Smooth muscle cell (in vitro differentiated cells): ENCODE data around the gene GPR17. TPM values are rescaled to one million over a fixed set of nuclear protein-coding genes. Genes with fewer than 3 reads are reported as not detected.

ENCODE experiments used
- DNase-seq: peaks from one replicate; lab custom pipeline; 2025; ENCODE audit not compliant: unreplicated experiment; lab: John Stamatoyannopoulos, UW
- H2AFZ ChIP-seq: fragments of 200-600 bp; sonication (generic); 2 replicates; pipeline ENCODE4 v1.6.0; 2016; ENCODE audit warnings: antibody characterized with exemption, low read depth, mild to moderate bottlenecking
- H3F3A ChIP-seq: fragments of 200-600 bp; sonication (generic); 2 replicates; pipeline ENCODE4 v1.6.0; 2017; ENCODE audit warnings: antibody characterized with exemption, low read depth
- H3K27ac ChIP-seq: fragments of 200-600 bp; sonication (generic); 2 replicates; pipeline ENCODE4 v1.5.1; 2016; ENCODE audit warnings: low read depth, mild to moderate bottlenecking
- H3K27me3 ChIP-seq: fragments of 200-600 bp; sonication (generic); 2 replicates; pipeline ENCODE4 v1.6.1; 2016; ENCODE audit warnings: low read depth, mild to moderate bottlenecking
- H3K36me3 ChIP-seq: fragments of 200-600 bp; sonication (generic); 2 replicates; pipeline ENCODE4 v1.5.1; 2016; ENCODE audit warnings: low read depth
- H3K4me1 ChIP-seq: fragments of 200-600 bp; sonication (generic); 2 replicates; pipeline ENCODE4 v1.5.1; 2016; ENCODE audit warnings: low read depth
- H3K4me2 ChIP-seq: fragments of 200-600 bp; sonication (generic); 2 replicates; pipeline ENCODE4 v1.6.0; 2016; ENCODE audit warnings: mild to moderate bottlenecking
- H3K4me3 ChIP-seq: fragments of 200-600 bp; sonication (generic); 2 replicates; pipeline ENCODE4 v1.5.1; 2016; ENCODE audit warnings: mild to moderate bottlenecking
- H3K79me2 ChIP-seq: fragments of 200-600 bp; sonication (generic); 2 replicates; pipeline ENCODE4 v1.6.0; 2016; ENCODE audit warnings: low read depth, mild to moderate bottlenecking
- H3K9ac ChIP-seq: fragments of 200-600 bp; sonication (generic); 2 replicates; pipeline ENCODE4 v1.6.0; 2016; ENCODE audit warnings: low read depth
- H3K9me3 ChIP-seq: fragments of 200-600 bp; sonication (generic); replicated peaks from 2 replicates; pipeline ENCODE4 v1.5.1; 2016; ENCODE audit warnings: low read depth
- H4K20me1 ChIP-seq: fragments of 200-600 bp; sonication (generic); 2 replicates; pipeline ENCODE4 v1.6.0; 2016; ENCODE audit warnings: low read depth
- WGBS: methylation state at CpG from one replicate; pipeline ENCODE4 v1.1.7; 2016; ENCODE audit warnings: low lambda C conversion rate; 5-methylcytosine and 5-hydroxymethylcytosine counted together
- polyA plus RNA-seq: library from polyadenylated mRNA; unstranded; fragments of >200 nt; fragmentation: Nextera tagmentation; extraction: Ambion mirVana; gene quantifications from 2 replicates; pipeline ENCODE4 v1.2.1, GENCODE V29; 2016
- total RNA-seq: library from RNA; depleted of rRNA; stranded (reverse); fragments of >200 nt; gene quantifications from 2 replicates; pipeline ENCODE4 v1.2.3, GENCODE V29; 2014
- TF ChIP-seq, protein P1 (sequence below): fragments of 200-600 bp; sonication (generic); IDR thresholded peaks from 2 replicates; pipeline ENCODE4 v1.5.1; 2017; ENCODE audit warnings: borderline replicate concordance, mild to moderate bottlenecking, antibody characterized with exemption; ENCODE audit not compliant: insufficient read depth, poor library complexity, severe bottlenecking

Gene GPR17
- total and polyA plus RNA-seq, 2 experiments from 2014 or later: not detected

GRCh38 chr2:127646487-127647241 lies 711 bp downstream of the GPR17 start:
- TF ChIP-seq, protein P1, sequence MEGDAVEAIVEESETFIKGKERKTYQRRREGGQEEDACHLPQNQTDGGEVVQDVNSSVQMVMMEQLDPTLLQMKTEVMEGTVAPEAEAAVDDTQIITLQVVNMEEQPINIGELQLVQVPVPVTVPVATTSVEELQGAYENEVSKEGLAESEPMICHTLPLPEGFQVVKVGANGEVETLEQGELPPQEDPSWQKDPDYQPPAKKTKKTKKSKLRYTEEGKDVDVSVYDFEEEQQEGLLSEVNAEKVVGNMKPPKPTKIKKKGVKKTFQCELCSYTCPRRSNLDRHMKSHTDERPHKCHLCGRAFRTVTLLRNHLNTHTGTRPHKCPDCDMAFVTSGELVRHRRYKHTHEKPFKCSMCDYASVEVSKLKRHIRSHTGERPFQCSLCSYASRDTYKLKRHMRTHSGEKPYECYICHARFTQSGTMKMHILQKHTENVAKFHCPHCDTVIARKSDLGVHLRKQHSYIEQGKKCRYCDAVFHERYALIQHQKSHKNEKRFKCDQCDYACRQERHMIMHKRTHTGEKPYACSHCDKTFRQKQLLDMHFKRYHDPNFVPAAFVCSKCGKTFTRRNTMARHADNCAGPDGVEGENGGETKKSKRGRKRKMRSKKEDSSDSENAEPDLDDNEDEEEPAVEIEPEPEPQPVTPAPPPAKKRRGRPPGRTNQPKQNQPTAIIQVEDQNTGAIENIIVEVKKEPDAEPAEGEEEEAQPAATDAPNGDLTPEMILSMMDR: no peak
- Histone ChIP-seq H3K9ac (no peak overlapping the region), H2AFZ (no peak overlapping the region)

GRCh38 chr2:127647242-127648190 lies 1.6 kb downstream of the GPR17 start:
- WGBS: 79% methylated on average over 16 of the region's 16 CpGs
- no peak overlapping the region for H3K4me3 ChIP-seq
- H3K9me3 ChIP-seq: no peaks in the 10 kb centered on the region
- no peak overlapping the region for H3K9ac ChIP-seq
- no peak for DNase-seq
- TF ChIP-seq, protein P1: no peak
- no peaks in the 10 kb centered on the region for H3F3A ChIP-seq
- H4K20me1 ChIP-seq: no peaks in the 10 kb centered on the region
- H2AFZ ChIP-seq: no peak overlapping the region
- no peaks in the 10 kb centered on the region for H3K79me2 ChIP-seq
- H3K36me3 ChIP-seq: no peaks in the 10 kb centered on the region
- no peaks in the 10 kb centered on the region for H3K4me1 ChIP-seq
- H3K27me3 ChIP-seq: no peaks in the 10 kb centered on the region
- H3K4me2 ChIP-seq: no peak overlapping the region
- H3K27ac ChIP-seq: no peak overlapping the region

More at GRCh38 chr2:127646487-127647241, 711 bp downstream of the GPR17 start:
- H3F3A ChIP-seq: no peaks in the 10 kb centered on the region
- H3K4me1 ChIP-seq: no peaks in the 10 kb centered on the region
- no peak for DNase-seq
- H3K27ac ChIP-seq: no peak overlapping the region
- no peaks in the 10 kb centered on the region for H3K9me3 ChIP-seq
- no peak overlapping the region for H3K4me2 ChIP-seq
- no peak overlapping the region for H3K4me3 ChIP-seq
- no peaks in the 10 kb centered on the region for H3K79me2 ChIP-seq
- WGBS: 90% methylated on average over 23 of the region's 24 CpGs
- H3K27me3 ChIP-seq: no peaks in the 10 kb centered on the region
- H4K20me1 ChIP-seq: no peaks in the 10 kb centered on the region
- H3K36me3 ChIP-seq: no peaks in the 10 kb centered on the region

DNA sequence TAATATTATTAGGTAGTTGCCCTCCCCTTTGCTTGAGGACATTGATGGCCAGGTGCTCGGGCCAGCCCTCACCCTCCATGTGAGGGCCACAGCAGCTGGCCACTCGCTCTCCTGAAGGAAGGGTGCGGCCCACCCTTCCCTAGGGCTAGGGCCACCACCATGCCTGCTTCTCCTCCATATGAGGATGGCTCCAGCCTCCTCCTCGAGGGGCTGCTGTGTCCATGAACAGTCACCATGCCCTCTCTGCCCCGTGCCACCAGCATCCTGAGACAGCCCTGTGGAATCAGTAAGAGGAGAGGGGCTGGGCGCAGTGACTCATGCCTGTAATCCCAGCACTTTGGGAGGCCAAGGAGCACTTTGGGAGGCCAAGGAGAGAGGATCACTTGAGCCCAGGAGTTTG lies 2.4 kb downstream of the GPR17 start:
- Histone ChIP-seq H3K9ac (no peak overlapping the region), H3K27ac (no peak overlapping the region), H3F3A (no peaks in the 10 kb centered on the region), H3K4me1 (no peaks in the 10 kb centered on the region), H3K79me2 (no peaks in the 10 kb centered on the region), H3K4me2 (no peak overlapping the region), H3K9me3 (no peaks in the 10 kb centered on the region), H3K4me3 (no peak overlapping the region), H2AFZ (no peak overlapping the region), H3K36me3 (no peaks in the 10 kb centered on the region), H3K27me3 (no peaks in the 10 kb centered on the region), H4K20me1 (no peaks in the 10 kb centered on the region)
- 81% methylated on average over 6 of the region's 6 CpGs for WGBS
- no peak for DNase-seq
- TF ChIP-seq, protein P1: no peak
